GM18526 (cell line): ENCODE results near the gene MLLT10.
A peak's percentile ranks its signal among the peaks of the same experiment; 100 is the strongest.

ENCODE experiments used
- POLR2A ChIP-seq: IDR thresholded peaks from 3 replicates; pipeline ENCODE4 v1.6.1; 2011; ENCODE audit not compliant: insufficient read length; ENCODE audit errors: extremely low read depth

MLLT10 gene

GRCh38 chr10:21518641-21519396 is 15.2 kb upstream of the MLLT10 start:
- no peak for TF ChIP-seq POLR2A

GRCh38 chr10:21519397-21519933 is 14.6 kb upstream of the MLLT10 start:
- TF ChIP-seq POLR2A, result no peak

GRCh38 chr10:21519941-21520436 is 14.0 kb upstream of the MLLT10 start:
- TF ChIP-seq POLR2A, result no peak

- TF ChIP-seq POLR2A, result no peak
Observed at GRCh38 chr10:21520509-21520908, 13.5 kb upstream of the MLLT10 start.

- TF ChIP-seq POLR2A, result no peak
Observed at GRCh38 chr10:21520949-21521348, 13.1 kb upstream of the MLLT10 start.

GRCh38 chr10:21521751-21522533 is 12.1 kb upstream of the MLLT10 start:
- no peak for TF ChIP-seq POLR2A

- TF ChIP-seq POLR2A, result no peak
Observed at GRCh38 chr10:21522631-21523406, 11.2 kb upstream of the MLLT10 start.

- TF ChIP-seq POLR2A, result no peak
Observed at GRCh38 chr10:21523557-21524008, 10.4 kb upstream of the MLLT10 start.

GRCh38 chr10:21524131-21524525 is 9.9 kb upstream of the MLLT10 start:
- no peak for TF ChIP-seq POLR2A

- no peak for TF ChIP-seq POLR2A
Observed at GRCh38 chr10:21524526-21525366, 9.3 kb upstream of the MLLT10 start.

- TF ChIP-seq POLR2A, result no peak
Observed at GRCh38 chr10:21525367-21526187, 8.5 kb upstream of the MLLT10 start, which contains the start of gene SKIDA1. Gene SKIDA1, minus strand, starts transcription at chr10:21525682. Its CDS starts 7,860 bp downstream, at chr10:21517822.

GRCh38 chr10:21526188-21526859 is 7.7 kb upstream of the MLLT10 start:
- TF ChIP-seq POLR2A, result peak; percentile 39
